B cell (primary cell): Measurements from ENCODE around the gene RCN1. TPM values are rescaled to one million over a fixed set of nuclear protein-coding genes. Genes with fewer than 3 reads are reported as not detected.

ENCODE experiments used
- ATAC-seq: fragments of 200-7000 bp; cut with Tn5 transposase; one replicate; pipeline ENCODE4 v1.10.0; 2021; ENCODE audit warnings: low read depth, mild to moderate bottlenecking, moderate number of reproducible peaks, moderate library complexity
- CTCF ChIA-PET: fragments of 350-600 bp; sonication (Branson Sonifier 250); formaldehyde crosslinking; loops from one replicate; lab custom pipeline; 2021; ENCODE audit warnings: antibody characterized with exemption, inconsistent platforms; lab: Charles Lee
- POLR2A ChIA-PET: fragments of 350-600 bp; sonication (Branson Sonifier 250); formaldehyde crosslinking; loops from one replicate; lab custom pipeline; 2021; ENCODE audit warnings: antibody characterized with exemption; lab: Charles Lee
- DNase-seq: peaks from one replicate; pipeline ENCODE4 v3.0.0; 2013
- H2AFZ ChIP-seq: 2 replicates; pipeline ENCODE4 v1.6.1; 2012; ENCODE audit warnings: mild to moderate bottlenecking, low read depth, low read length; ENCODE audit not compliant: insufficient read depth, poor library complexity, severe bottlenecking
- H3K27ac ChIP-seq, 2 donors: 1 replicate in 1 of 2; 2 replicates in 1 of 2; pipeline ENCODE4 v1.5.1; 2012 to 2013; ENCODE audit warnings: low read length in 2 of 2, mild to moderate bottlenecking in 2 of 2, moderate library complexity in 1 of 2
- H3K27me3 ChIP-seq, 4 experiments: fragments of 200-600 bp in 1 of 4; sonication (generic) in 1 of 4; replicated peaks in 1 of 4; 1 replicate in 2 of 4; 2 replicates in 2 of 4; pipeline versions ENCODE4 v1.6.1 to v1.7.0; 2013 to 2016; ENCODE audit warnings: low read length in 3 of 4, mild to moderate bottlenecking in 2 of 4, mixed read lengths in 1 of 4, moderate library complexity in 1 of 4; ENCODE audit not compliant: insufficient read depth in 4 of 4, control insufficient read depth in 3 of 4; ENCODE audit errors: control extremely low read depth in 1 of 4
- H3K36me3 ChIP-seq, 2 experiments: replicated peaks in 1 of 2; 1 replicate in 1 of 2; 2 replicates in 1 of 2; pipeline versions ENCODE4 v1.6.1 to v1.7.1; 2013; ENCODE audit warnings: low read length in 1 of 2; ENCODE audit not compliant: insufficient read depth in 2 of 2, control insufficient read depth in 1 of 2; ENCODE audit errors: control extremely low read depth in 1 of 2, extremely low read depth in 1 of 2
- H3K4me1 ChIP-seq, 2 donors: fragments of 200-600 bp in 1 of 2; sonication (generic) in 1 of 2; 1 replicate in 1 of 2; 2 replicates in 1 of 2; pipeline versions ENCODE4 v1.5.1 to v1.6.1; 2013 to 2017; ENCODE audit warnings: low read length in 2 of 2; ENCODE audit not compliant: control insufficient read depth in 2 of 2, insufficient read depth in 2 of 2
- H3K4me2 ChIP-seq: replicated peaks from 2 replicates; pipeline ENCODE3; 2012; ENCODE audit warnings: mild to moderate bottlenecking, low read depth, low read length; ENCODE audit not compliant: poor library complexity, severe bottlenecking
- H3K4me3 ChIP-seq, 5 experiments: fragments of 200-600 bp in 1 of 5; sonication (generic) in 1 of 5; 1 replicate in 3 of 5; 2 replicates in 2 of 5; pipeline versions ENCODE4 v1.5.1 to v1.7.0; 2011 to 2016; ENCODE audit warnings: low read length in 4 of 5, mild to moderate bottlenecking in 4 of 5, low read depth in 2 of 5, control low read depth in 1 of 5, moderate library complexity in 1 of 5; ENCODE audit not compliant: insufficient read depth in 1 of 5; ENCODE audit errors: control extremely low read depth in 1 of 5, extremely low read depth in 1 of 5
- H3K79me2 ChIP-seq: fragments of 200-600 bp; sonication (generic); one replicate; pipeline ENCODE4 v1.6.0; 2016; ENCODE audit warnings: low read length; ENCODE audit not compliant: control insufficient read depth, insufficient read depth
- H3K9ac ChIP-seq: fragments of 200-600 bp; sonication (generic); 2 replicates; pipeline ENCODE4 v1.6.1; 2017; ENCODE audit warnings: mild to moderate bottlenecking, low read length, moderate library complexity
- H3K9me3 ChIP-seq, 3 donors: one replicate each; pipeline versions ENCODE4 v1.6.1 to v1.7.1; 2013; ENCODE audit warnings: low read length in 2 of 3; ENCODE audit not compliant: control insufficient read depth in 2 of 3, insufficient read depth in 1 of 3; ENCODE audit errors: control extremely low read depth in 1 of 3
- H4K20me1 ChIP-seq: 2 replicates; pipeline ENCODE4 v1.6.0; 2012; ENCODE audit warnings: mild to moderate bottlenecking, low read length; ENCODE audit not compliant: insufficient read depth, control insufficient read depth, poor library complexity, severe bottlenecking
- H3K27ac Mint-ChIP-seq: one replicate; pipeline ENCODE4 v1.8.0; 2021; ENCODE audit warnings: mixed read lengths
- H3K27me3 Mint-ChIP-seq: one replicate; pipeline ENCODE4 v1.8.0; 2021; ENCODE audit warnings: mixed read lengths
- H3K4me1 Mint-ChIP-seq: one replicate; pipeline ENCODE4 v1.8.0; 2021; ENCODE audit warnings: mixed read lengths
- H3K4me3 Mint-ChIP-seq: one replicate; pipeline ENCODE4 v1.8.0; 2021; ENCODE audit warnings: mixed read lengths
- H3K9me3 Mint-ChIP-seq: one replicate; pipeline ENCODE4 v1.8.0; 2022; ENCODE audit warnings: mixed read lengths; ENCODE audit not compliant: insufficient read depth
- EZH2 ChIP-seq: IDR thresholded peaks from 2 replicates; pipeline ENCODE4 v1.6.1; 2012; ENCODE audit warnings: borderline replicate concordance, low read depth, mild to moderate bottlenecking, moderate library complexity, low read length; ENCODE audit not compliant: insufficient read depth, poor library complexity, severe bottlenecking
- WGBS: methylation state at CpG from one replicate; pipeline ENCODE4 v1.1.5; 2013; ENCODE audit warnings: missing lambda C conversion rate; ENCODE audit not compliant: insufficient coverage; 5-methylcytosine and 5-hydroxymethylcytosine counted together
- intact Hi-C: fragments of 100-400 bp; cut with micrococcal nuclease; formaldehyde crosslinking; loops from one replicate; pipeline ENCODE4 v1.10.0; 2022
- polyA plus RNA-seq: library from polyadenylated mRNA; depleted of rRNA; stranded (reverse); fragments of >200 nt; gene quantifications from 2 replicates; pipeline ENCODE4 v1.2.3, GENCODE V29; 2012
- total RNA-seq, 2 donors: library from RNA; stranded (reverse); fragments of 120-200 nt in 1 of 2; gene quantifications; 1 replicate in 1 of 2; 2 replicates in 1 of 2; pipeline versions ENCODE4 v1.2.3 to v1.2.4, GENCODE V29; 2013 to 2022
- TF ChIP-seq, protein P1 (sequence below): fragments of 200-600 bp; IDR thresholded peaks from one replicate; pipeline ENCODE4 v1.8.0; 2022; ENCODE audit warnings: antibody characterized with exemption, mild to moderate bottlenecking

Gene RCN1
- total and polyA plus RNA-seq, 2 donors (not counting 1 experiment from before 2014, with no cell fraction given), result 2.6 to 3.8 TPM

GRCh38 chr11:32065865-32066629 is 24.8 kb upstream of the RCN1 start:
- POLR2A ChIA-PET, result no interaction called here

More at GRCh38 chr11:32065865-32066629, 24.8 kb upstream of the RCN1 start:
- DNase-seq (no peak), ATAC-seq (no peak)
- H3K36me3 ChIP-seq, result no peaks in the 10 kb centered on the region
- H4K20me1 ChIP-seq, result no peaks in the 10 kb centered on the region
- no peak overlapping the region for H3K4me3 ChIP-seq
- CTCF ChIA-PET, result interaction anchor here (1.2 to 2.3 kb wide), 2 partner anchors 12 to 21 kb away, joined by 3 to 14 read pairs; no protein-coding TSS in a partner anchor
- Mint-ChIP-seq H3K4me3 (no peak overlapping the region), H3K27me3 (peaks cover 31% of the 10 kb centered on the region), H3K9me3 (no peaks in the 10 kb centered on the region), H3K4me1 (no peaks in the 10 kb centered on the region), H3K27ac (no peak overlapping the region)
- no peak overlapping the region for H2AFZ ChIP-seq
- TF ChIP-seq EZH2, result no peak
- TF ChIP-seq, protein P1, sequence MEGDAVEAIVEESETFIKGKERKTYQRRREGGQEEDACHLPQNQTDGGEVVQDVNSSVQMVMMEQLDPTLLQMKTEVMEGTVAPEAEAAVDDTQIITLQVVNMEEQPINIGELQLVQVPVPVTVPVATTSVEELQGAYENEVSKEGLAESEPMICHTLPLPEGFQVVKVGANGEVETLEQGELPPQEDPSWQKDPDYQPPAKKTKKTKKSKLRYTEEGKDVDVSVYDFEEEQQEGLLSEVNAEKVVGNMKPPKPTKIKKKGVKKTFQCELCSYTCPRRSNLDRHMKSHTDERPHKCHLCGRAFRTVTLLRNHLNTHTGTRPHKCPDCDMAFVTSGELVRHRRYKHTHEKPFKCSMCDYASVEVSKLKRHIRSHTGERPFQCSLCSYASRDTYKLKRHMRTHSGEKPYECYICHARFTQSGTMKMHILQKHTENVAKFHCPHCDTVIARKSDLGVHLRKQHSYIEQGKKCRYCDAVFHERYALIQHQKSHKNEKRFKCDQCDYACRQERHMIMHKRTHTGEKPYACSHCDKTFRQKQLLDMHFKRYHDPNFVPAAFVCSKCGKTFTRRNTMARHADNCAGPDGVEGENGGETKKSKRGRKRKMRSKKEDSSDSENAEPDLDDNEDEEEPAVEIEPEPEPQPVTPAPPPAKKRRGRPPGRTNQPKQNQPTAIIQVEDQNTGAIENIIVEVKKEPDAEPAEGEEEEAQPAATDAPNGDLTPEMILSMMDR, result no peak
- no peak overlapping the region for H3K27ac ChIP-seq
- intact Hi-C loops, result no loop called here
- no peak overlapping the region for H3K4me2 ChIP-seq
- H3K79me2 ChIP-seq, result no peaks in the 10 kb centered on the region
- peaks cover 0 to 4% (median 1%) of the 10 kb centered on the region in 4 experiments for H3K27me3 ChIP-seq
- H3K9ac ChIP-seq, result no peak overlapping the region
- 55% methylated on average over 6 of the region's 8 CpGs for WGBS
- no peaks in the 10 kb centered on the region for H3K4me1 ChIP-seq
- H3K9me3 ChIP-seq, result no peaks in the 10 kb centered on the region
